COLO829 (cell line): ENCODE results near the gene SACM1L.
"Not testable (repeated sequence)": the region's sequence is repeated elsewhere in the genome, so short reads cannot be mapped to it uniquely, and the experiment has no call there.

Experiments used
- DNase-seq: peaks from one replicate; pipeline ENCODE4 v3.0.0; 2012; ENCODE audit warnings: low spot score

Gene SACM1L

GRCh38 chr3:45666757-45667431 lies 22.3 kb upstream of the SACM1L start:
- no peak for DNase-seq

DNA sequence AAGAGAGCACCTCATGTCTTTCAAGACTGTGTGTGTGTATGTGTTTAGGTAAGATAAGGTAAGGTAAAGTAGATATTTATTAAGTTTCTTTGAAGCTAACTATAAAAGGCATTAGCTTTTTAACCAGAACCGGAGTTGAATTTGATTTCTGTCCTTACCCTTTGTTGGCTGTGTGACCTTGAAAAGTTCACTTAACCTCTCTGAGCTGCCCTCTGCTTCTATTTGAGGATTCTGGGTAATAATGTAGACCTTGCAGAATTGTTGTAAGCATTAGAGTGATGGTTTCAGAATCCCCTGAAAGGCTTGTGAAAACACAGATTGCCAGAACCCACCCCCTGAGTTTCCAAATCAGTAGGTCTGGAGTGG lies 21.6 kb upstream of the SACM1L start:
- no peak for DNase-seq

DNA sequence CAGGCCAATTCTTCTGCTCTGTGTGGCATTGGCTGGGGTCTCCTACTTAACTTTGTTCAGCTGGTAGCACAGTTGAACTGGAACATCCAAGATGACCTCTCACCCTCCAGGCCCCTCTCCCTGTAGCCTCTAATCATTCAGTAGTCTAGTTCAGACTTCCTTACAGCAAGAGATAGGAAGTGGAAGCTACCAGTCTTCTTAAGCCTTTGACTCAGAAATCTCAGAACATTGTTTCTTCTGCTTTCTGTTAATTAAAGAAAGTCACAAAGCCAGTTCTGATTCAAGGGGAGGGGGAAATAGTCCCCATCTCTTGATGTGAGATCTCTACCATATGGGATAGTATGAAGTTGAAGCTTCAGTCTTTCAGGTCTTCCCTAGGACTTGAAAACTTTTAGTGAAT lies 18.8 kb upstream of the SACM1L start:
- no peak for DNase-seq

DNA sequence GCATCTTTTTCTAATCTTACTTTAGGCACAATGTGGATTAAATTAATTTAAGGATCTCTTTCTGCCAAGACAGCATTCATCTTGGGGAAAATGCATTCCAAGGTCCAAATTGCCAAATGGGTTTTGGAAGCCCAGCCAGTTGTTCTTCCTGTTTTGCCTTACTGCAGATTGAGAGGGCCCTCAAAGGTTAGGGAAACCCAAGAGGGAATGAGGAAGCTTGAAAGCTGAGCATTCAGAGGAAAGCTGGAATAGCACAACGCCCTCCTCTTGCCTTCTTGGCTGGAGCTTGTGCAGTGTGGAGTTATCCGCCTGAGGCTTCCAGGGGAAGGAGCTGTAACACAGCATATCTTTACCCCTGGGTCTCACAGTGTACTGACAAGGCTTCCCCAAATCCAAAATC lies 18.2 kb upstream of the SACM1L start:
- no peak for DNase-seq

DNA sequence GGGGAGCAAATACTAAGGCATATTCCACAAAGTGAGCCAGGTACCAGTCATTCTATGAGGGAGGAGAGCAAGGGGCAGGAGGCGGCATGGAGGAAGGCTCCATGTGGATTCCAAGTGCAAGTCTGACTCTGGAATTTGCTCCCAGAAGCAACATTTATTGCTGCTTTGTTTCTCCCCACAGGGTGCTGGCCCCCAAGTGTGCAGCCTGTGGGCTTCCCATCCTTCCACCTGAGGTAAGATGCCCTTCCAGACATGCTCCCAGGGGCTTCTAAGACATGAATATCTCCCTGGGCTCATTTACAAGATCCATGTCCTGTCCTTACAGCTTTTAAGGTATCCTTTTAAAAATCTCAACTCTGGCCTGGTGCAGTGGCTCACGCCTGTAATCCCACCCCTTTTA lies 15.9 kb upstream of the SACM1L start:
- no peak for DNase-seq

DNA sequence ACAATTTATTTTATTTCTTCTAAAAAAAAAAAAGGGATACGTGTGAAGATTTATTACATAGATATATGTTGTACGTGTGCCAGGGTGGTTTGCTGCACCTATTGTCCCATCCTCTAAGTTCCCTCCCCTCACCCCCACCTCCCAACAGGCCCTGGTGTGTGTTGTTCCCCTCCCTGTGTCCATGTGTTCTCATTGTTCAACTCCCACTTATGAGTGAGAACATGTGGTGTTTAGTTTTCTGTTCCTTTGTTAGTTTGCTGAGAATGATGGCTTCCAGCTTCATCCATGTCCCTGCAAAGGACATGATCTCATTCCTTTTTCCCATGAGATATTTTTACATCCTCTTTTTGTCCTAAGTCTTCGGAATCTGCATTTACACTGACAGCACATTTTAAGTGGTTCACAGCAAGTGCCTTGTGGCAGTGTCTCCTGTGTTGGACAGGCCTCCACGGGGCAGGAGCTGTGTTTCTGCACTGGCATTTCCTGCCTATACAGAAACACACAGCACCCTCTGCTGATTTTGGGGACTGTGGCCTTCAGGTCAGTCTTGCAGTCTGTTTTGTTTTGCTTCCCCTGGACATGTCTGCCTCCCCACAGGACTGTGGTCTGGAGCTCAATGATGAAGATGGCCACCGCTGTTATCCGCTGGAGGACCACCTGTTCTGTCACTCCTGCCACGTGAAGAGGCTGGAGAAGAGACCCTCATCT lies 12.7 kb upstream of the SACM1L start:
- DNase-seq, result no peak

DNA sequence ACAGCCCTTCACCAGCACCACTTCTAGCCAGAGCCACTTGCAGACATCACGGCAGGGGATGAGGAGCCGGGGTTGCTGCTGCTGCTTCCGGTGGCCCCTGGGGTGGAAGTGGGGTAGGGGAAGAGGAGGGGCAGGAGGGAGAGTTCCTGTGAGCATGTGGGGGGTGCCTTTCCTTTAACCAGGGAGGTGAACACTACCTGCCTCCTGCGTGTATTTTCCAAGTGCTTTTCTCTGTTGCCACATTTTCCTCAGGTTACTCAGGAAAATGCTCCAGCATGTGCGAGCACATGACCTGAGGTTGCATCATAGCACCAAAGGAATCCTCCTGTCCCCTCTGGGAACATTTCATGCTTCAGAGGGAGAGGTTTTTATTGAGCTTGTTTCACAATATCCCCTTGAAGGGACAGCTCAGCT lies 12.2 kb upstream of the SACM1L start:
- peak; percentile 57 for DNase-seq

DNA sequence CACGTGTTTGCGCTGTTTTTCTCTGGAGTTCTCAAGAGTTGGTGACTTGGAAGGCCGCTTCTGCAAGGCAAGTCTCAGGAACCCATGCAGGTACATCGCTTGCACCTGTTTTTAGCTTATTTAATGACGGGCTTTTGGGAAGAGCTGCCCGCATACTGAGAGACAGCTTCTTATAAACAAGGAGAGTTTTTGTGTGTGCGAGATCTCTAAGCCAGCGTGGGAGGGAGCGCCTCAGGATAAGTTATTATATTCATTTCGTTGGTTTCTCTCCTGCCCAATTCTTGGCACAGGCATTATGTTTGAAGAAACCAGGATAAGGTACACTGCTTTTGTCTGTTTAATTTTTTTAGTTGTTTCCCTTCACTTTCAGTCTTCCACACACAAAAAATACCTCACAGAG lies 11.4 kb upstream of the SACM1L start:
- DNase-seq, result peak; percentile 68

- DNase-seq, result no peak
Measured at GRCh38 chr3:45679805-45680204, 9.4 kb upstream of the SACM1L start.

GRCh38 chr3:45681221-45681620 lies 8.0 kb upstream of the SACM1L start:
- DNase-seq, result no peak

GRCh38 chr3:45681846-45682245 lies 7.3 kb upstream of the SACM1L start:
- no peak for DNase-seq

DNA sequence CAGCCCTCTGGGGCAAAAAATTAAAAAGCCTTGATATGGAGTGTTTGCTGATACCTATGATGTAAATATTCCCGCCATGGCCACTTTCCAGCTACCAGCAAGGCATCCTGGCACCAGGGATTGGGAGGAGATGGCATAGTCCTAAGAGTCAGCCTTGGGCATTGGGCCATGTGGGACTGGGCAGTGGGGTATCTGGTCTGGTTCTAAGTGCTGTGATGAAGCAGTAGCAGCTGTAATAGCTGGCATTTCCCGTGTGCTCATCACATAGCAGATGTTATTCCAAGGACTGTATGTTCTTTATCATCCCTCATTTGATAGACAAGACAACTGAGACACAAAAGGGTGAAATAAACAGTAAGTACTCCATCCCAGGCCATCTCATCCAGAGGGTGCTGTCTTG lies 6.9 kb upstream of the SACM1L start:
- DNase-seq, result no peak

DNA sequence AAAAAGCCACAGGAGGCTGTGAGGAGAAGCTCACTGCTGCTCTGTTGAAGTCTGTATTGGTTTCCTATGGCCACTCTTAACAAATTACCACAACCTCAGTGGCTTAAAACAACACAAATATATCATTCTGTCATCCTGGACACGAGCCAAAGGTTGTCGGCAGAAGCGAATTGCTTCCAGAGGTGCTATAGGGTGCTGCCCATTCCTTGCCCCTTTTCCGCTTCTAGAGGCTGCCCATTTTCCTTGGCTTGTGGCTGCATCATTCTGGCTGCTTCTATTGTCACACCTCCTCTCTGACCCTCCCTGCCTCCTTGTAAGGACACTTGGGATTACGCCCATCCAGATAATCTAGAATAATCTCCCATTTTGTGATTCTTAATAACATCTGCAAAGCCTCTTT lies 6.4 kb upstream of the SACM1L start:
- DNase-seq, result no peak

DNA sequence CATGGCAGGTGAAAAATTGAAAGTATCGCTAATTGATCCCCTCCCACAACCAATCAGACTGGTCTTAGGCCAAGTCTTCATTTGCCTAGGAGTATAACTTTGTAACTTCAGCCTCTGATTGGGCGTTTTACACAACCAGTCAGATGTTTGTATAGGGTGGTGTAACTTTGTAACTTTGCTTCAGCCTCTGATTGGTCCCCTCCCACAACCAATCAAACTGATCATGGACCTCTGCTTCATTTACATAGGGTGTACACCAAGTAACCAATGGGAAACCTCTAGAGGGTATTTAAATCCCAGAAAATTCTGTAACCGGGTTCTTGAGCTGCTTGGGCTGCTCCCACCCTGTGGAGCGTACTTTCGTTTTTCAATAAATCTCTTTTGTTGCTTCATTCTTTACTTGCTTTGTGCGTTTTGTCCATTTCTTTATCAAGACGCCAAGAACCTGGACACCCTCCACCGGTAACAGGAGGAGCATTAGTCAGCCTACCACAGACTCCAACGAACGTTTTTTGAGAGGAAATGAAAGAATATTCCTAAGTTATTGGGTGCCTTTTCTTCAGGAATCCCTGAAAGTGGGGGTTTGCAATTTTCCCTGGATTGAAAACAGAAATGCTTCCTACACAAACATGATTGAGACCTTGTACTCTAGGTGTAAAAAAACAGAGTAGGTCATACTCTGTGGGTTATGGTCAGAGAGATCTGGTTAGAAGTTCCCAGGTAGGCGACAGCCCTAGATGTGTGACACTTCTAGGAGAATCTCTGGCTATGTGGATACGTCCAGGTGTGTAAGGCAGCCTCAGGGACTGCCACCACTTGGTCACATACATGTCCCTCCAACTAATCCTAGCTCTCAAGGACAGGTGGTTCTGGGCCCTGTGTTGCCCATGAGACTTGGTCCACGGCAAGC lies 5.5 kb upstream of the SACM1L start:
- DNase-seq, result no peak

- no peak for DNase-seq
Measured at GRCh38 chr3:45684327-45684892, 4.8 kb upstream of the SACM1L start.

- DNase-seq, result not testable (repeated sequence)
Measured at GRCh38 chr3:45685722-45686121, 3.5 kb upstream of the SACM1L start.

DNA sequence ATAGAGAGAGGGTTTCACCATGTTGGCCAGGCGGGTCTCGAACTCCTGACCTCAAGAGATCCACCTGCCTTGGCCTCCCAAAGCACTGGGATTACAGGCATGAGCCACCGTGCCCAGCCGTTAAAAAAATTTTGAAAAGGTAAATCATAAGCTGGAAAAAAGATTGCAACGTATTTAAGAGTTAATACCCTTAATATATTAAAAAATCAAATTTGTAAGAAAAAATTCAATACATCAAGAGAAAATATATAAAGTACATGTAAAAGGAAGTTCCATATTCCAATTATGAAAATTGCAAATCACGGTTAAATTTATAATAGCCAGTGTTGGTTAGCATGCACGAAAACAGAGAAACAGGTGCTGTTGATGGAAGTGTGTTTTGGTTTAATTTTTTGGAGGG lies 2.3 kb upstream of the SACM1L start:
- no peak for DNase-seq

DNA sequence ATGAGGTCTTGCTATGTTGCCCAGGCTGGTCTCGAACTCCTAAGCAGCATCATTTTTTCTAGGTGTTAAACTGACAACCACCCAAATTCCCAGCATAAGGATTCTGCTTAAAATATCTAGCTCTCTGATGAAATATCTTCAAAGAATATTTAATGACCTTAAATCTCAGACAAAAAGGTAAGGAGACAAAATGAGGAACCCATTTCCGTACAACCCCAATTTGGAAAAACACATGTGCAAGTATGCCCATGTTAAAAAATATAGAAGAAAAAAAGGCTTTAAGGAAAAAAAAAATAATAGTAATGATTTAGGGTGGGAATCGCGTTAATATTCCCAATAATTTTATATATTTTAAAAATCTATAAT lies 1.4 kb upstream of the SACM1L start:
- DNase-seq, result no peak

GRCh38 chr3:45688194-45688881 lies 858 bp upstream of the SACM1L start:
- peak; percentile 38 for DNase-seq

- DNase-seq, result no peak
Measured at GRCh38 chr3:45689787-45690145, 570 bp downstream of the SACM1L start.

DNA sequence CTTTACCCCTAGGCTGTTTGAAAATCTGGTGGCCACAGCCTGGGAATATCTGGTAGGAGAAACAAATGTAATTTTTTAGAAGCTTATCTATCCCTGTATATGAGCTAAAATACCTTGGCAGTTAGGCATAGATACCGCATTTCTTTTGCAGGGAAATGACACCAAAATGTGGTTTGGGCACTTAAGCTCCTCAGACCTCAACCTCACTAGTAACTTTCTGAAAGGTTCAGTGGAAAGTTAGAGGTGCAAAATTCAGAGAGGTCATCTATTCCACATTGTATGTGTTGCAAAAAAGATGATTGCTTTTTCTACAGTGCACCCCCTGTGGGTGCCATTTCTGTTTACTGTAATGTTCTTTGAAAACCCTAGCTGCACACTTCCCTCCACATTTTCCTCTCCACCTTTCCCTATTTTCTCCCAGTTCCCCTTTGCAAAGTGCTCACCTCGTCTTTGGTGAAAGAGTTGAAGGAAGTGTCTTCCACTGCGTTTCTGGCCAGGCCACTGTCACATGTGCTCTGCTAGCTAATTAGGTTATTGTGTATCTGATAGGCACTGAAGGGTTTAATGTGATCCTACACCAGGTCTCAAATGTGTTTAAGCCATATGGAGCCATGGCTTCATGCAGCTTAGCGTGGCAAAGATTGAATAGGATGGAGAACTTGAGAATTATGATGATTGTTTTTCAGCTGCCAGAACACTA lies 1.3 kb downstream of the SACM1L start:
- no peak for DNase-seq

GRCh38 chr3:45691842-45692241 lies 2.6 kb downstream of the SACM1L start:
- no peak for DNase-seq
